Mesenteric fat pad (tissue), 1 donor: Measurements from ENCODE around the gene COL20A1. TPM values are rescaled to one million over a fixed set of nuclear protein-coding genes. Genes with fewer than 3 reads are reported as not detected.
"Not testable (repeated sequence)": the region's sequence is repeated elsewhere in the genome, so short reads cannot be mapped to it uniquely, and the experiment has no call there.

Experiments
- DNase-seq: peaks from one replicate; pipeline ENCODE4 v3.0.0-alpha.2; 2020; ENCODE audit warnings: low spot score
- total RNA-seq: library from RNA; stranded (reverse); fragmentation: NEBNext Ultra II Directional; extraction: Animal tissue kit (Norgen Biotek cat#: 25700); gene quantifications from one replicate; pipeline ENCODE4 v1.2.1, GENCODE V29; 2021
- donor health status: DM: yes; HTN: yes; CAD: no.

Gene COL20A1
- total RNA-seq, 1 donor from 2014 or later = not detected

DNA sequence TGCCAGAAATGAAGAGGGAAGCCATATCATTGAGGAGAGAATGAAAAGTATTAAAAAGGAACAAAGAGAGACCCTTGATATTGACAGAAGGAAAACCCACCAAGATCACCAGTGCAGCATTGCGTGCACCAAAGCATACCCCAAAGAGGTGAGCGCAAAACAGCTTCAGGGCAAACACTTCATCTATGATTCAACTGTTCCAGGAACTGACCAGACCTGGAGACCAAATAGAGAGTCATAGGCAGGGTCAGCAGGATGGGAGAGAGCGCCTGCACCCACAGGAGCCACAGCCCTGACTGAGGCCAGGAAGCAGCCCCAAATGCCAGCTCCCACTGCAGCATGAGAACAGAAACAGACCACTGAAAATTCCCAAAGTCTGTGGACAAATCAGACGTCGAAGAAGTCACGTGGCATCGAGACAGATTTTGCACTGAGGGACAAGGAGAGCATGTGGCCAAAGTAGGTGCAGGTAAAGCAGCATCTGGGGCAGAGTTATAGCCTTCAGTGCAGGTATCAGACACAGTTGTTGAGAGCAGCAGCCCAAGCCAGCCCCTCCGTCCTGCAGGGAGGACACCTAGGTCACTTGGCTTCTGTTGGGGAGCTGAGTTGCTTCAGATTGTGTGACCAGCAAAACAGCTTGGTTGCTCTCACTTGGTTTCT is 38.9 kb downstream of the COL20A1 start:
- no peak for DNase-seq

DNA sequence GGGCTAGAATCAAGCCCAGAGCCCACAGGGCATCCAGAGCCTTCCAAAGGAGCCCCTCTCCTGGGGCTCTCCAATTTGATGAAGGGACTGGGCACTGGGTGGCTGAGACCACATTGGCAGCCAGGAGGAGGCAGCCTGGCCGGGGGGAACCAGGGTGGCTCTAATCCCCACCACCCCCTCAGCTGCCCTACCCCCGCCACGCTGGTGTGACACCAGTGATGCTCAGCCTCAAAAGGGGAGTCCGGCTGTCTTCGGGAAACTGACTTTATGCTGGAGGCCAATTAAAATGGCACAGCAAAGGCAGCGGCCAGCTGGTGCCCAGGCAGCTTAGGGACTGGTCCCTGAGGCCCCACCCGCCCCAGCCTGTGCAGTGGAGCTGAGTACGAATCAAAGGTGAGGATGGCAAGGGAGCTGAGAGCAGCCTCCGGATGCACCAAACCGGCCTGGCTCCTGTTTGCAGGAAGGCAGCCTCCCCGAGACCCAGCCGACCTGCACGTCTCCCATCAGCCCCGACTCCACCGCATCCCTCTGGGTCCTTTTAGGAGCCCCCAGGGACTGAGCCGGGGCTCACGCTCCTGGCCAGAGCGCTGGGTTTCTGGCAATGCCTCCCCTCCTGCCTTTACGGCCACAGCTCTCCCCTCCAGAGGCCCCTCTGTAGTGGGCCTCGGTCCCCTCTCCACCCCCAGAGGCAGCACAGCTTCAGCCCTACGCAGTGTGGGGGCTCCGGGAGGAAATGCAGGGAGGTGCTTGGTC is 39.7 kb downstream of the COL20A1 start:
- no peak for DNase-seq

DNA sequence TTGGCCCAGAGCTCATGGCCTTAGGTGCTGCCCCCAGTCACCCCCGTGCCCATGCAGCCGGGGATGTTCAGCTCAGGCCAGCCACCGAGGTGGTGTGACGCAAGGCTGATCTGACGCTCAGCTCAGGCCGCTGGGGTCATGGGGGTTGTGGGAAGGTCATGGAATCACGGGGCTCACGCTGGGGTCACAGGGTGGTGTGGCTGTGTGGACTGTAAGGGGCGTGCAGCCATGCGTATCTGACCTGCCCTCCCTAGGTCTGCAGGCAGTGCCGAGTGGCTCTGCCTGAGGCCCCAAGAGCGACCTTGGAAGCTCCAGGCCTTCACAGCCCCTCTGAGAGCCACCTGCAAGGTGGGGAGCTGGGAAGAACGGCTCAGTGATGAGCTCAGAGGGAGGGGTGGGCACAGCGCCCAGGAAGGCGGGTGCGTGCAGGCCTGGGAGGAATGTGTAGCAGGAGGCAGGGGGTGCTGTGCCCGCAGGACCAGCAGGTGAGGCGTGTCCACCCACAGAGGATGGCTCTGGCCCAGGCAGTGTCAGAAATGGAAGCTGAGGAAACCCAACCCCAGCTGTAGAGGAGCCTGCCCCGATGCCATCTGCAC is 40.4 kb downstream of the COL20A1 start:
- no peak for DNase-seq

DNA sequence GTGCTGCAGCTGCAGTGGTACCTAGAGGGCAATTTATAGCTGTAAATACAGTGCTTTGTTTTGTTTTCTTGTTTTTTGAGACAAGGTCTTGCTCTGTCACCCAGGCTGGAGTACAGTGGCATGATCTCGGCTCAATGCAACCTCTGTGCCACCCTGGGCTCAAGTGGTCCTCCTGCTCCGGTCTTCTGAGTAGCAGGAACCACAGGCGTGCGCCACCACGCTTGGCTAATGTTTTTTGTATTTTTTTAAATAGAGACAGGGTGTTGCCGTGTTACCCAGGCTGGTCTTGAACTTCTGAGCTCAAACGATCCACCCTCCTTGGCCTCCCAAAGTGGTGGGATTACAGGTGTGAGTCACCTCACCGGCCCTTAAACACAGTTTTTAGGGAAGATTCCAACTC is 41.4 kb downstream of the COL20A1 start:
- DNase-seq = no peak

DNA sequence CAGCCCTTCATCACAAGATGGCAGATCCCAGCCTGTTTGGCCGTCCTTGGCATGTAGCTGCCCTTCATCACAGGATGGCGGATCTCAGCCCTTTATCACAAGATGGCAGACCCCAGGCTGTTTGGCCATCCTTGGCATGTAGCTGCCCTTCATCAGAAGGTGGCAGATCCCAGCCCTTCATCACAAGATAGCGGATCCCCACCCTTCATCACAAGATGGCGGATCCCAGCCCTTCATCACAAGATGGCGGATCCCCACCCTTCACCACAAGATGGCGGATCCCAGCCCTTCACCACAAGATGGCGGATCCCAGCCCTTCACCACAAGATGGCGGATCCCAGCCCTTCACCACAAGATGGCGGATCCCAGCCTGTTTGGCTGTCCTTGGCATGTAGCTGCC is 42.1 kb downstream of the COL20A1 start:
- DNase-seq = not testable (repeated sequence)

DNA sequence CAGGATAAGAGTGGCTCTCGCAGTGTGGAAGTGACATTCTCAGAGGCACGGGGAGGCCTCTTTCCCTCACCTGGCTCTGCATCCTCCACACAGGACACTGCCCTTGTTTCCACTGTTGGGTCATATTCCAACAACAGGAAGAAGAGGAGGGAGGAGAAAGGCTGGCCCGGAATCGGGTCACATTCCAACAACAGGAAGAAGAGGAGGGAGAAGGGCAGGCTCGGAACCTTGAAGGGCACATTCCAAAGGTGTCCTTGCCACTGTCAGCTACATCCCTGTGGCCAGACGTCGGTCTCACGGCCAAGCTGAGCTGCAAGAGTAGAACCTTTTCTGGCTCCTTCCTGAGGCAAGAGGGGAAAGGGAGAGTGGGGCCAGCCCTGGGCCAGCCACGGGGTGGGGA is 42.7 kb downstream of the COL20A1 start:
- DNase-seq = no peak

DNA sequence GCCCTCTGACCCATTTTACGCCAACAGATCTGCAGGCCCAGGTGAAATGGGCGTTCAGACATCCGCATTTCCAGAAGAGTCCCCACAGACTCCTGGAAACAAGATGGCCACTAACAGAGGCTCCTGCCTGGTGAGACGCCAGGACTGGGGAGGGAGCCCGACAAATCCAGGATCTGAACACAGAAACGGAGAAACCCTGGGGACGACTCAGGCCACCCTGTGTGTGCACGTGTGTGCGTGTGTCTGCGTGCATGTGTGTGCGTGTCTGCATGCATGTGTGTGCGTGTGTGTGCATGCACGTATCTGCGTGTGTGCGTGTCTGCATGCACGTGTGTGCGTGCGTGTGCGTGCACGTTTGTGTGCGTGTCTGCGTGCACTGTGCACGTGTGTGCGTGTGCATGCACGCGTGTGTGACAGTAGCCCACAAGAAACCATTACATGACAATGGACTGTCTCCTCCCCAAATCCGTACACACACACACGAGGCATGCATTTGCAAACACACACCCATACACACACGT is 43.3 kb downstream of the COL20A1 start:
- no peak for DNase-seq

DNA sequence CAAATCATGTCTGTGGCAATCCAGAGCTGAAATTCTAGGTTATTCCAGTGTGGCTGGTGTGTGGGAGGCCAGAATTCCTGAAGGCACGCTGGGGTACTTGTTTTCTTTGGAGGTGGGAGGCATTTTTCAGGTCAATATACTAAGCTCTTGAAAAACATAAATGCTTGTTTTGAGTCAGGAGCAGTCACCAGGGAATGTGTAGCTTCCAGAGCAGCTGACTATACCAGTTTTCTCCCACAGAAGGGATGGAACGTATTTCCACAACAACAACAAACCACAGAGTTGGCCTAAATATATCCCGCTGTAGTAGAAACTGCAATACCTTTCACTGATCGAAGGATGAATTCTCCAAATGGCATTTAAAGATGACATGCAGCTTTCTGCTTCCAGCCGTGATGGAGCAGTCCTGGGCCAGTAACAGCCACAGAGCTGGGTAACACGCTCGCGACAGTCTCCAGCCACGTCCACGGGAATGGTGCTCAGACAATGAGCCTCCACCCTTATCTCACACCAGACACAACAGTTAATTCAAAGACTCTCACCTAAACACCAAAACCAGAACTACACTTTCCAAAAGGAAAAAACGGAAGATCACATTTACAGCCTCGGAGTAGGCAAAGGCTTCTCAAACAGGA is 44.9 kb downstream of the COL20A1 start:
- DNase-seq = no peak

DNA sequence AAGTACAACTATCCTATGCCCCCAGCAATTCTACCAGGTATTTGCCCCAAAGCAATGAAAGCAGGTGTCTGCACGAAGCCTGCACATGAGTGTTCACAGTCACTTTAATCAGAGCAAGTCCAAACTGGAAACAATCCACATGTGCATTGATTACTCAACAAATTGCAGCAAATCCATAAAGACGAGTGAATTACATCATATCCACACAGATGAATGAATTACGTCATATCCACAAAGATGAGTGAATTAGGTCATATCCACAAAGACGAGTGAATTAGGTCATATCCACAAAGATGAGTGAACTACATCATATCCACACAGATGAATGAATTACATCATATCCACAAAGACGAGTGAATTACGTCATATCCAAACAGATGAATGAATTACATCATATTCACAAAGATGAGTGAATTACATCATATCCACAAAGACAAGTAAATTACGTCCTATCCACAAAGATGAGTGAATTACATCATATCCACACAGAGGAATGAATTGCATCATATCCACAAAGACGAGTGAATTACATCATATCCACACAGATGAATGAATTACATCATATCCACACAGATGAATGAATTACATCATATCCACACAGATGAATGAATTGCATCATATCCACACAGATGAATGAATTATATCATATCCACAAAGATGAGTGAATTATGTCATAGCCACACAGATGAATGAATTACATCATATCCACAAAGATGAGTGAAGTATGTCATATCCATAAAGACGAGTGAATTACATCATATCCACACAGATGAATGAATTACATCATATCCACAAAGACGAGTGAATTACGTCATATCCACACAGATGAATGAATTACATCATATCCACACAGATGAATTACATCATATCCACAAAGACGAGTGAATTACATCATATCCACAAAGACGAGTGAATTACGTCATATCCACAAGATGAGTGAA is 46.4 kb downstream of the COL20A1 start:
- DNase-seq = not testable (repeated sequence)

DNA sequence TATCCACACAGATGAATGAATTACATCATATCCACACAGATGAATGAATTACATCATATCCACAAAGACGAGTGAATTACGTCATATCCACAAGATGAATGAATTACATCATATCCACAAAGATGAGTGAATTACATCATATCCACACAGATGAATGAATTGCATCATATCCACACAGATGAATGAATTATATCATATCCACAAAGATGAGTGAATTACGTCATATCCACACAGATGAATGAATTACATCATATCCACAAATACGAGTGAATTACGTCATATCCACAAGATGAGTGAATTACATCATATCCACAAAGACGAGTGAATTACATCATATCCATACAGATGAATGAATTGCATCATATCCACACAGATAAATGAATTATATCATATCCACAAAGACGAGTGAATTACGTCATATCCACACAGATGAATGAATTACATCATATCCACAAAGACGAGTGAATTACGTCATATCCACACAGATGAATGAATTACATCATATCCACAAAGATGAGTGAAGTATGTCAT is 47.2 kb downstream of the COL20A1 start:
- not testable (repeated sequence) for DNase-seq

DNA sequence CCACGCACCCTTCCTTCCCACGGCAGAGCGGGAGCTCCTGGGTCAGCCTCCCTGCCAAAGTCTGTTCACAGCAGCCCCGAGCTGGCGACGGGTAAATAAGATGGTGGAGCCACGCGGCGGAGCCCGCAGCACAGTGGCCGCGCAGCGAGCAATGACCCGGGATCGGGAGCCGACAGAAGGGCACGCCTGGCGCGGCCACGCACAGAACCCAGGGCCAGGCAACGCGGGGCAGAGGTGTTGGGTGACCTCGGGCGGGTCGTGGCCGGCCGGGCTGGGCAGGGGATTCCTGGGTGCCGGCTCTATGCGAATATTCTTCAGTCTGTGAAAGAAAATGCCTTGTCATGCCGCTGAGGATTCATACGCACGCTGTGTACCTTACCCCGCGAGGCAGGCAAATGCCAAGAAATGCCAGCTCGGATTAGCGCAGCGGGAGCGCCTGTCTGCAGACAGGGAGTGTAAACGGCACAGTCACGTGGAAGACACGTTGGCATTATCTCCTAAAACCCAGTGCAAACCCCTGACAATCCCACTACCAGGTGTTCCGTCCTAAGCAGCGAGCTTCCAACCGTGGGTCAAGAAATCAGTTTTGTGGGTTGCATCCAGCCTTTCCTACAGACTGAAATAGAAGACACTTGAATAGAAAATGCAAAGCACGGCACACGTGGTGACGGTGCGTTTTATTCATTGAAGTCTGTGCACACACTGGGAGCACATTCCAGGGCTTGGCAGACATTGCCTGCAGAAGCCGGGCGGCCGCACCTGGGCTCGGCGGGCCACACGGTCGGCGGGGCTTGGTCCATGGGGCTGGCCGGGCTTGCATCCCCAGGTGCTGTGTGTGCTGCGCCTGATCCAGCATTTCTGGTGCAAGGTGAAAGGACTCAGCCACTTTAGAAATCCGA is 49.8 kb downstream of the COL20A1 start:
- DNase-seq = no peak

DNA sequence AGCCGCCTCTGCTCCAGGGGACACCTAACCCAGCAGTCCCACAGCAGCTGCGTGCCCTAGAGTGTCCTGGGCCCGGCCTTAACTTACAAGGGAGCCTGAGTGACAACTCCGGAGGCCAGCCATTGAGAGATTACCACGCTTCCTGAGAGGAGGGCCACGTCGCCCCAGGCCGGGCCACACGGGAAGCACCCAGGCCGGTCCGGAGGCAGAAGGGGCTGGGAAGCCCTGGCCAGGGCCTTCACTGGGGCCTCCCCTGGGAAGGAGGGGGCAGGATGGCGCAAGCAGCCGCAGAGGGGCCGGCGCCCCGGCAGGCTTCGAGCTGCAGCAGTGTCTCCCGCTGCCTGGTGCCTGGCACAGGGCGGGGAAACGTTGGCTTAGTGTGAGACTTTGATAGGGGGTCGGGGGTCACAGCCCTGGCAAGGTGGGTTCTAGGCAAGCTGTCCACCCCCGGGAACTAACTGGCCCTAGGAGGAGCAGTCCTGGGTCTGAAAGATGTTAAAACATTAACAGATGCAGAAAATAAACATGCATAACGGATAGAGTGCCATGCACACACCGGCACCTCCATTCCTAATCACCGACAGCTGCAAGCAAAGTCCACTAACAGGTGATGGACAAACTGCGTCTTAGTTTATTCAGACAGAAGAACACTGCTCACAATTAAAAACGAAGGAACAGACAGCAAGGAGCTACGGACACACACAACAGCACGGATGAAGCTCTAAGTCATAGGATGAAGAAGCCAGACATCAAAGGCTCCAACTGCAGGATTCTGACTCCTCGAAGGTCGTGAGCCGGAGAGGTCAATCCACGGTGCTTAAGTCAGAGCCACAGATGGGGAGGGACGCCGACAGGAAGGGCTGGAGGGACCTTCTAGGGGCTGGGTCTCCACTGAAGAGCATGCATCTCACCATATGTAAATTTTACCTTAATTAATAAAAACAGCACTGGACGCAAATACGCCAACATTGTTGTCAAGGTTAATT is 50.8 kb downstream of the COL20A1 start:
- DNase-seq = no peak

DNA sequence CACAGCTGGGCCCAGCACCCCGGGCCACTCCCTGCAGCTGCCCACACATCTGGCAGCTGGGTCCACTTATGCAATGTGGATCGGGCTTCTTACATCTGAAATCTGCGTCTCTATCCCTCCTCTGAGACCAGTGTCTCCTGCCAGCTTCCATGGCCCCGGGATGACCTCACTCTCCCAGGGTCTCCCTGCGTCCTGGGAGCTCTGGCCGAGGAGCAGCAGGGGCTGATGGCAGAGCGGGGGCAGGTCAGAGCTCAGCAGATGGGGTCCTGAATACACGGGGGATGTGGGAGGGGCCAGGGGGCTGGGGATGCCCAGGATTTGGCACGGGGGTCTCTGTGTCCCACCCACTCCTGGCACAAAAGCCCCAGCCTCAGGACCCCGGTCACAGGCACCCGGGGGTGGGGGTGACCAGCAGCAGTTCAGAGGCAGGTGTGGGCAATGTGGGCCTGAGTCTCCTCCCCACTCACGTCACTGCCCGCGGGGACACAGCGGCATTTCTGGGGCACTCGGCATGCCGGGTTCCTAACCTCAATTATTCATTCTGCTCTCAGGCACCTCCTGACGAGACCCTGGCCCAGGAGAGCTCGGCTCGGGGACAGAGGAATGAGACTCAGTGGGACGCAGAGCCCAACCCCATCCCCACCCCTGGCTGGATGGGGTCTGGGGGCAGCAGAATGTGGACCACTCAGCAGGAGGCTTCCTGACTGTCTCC is 51.8 kb downstream of the COL20A1 start:
- DNase-seq = no peak

DNA sequence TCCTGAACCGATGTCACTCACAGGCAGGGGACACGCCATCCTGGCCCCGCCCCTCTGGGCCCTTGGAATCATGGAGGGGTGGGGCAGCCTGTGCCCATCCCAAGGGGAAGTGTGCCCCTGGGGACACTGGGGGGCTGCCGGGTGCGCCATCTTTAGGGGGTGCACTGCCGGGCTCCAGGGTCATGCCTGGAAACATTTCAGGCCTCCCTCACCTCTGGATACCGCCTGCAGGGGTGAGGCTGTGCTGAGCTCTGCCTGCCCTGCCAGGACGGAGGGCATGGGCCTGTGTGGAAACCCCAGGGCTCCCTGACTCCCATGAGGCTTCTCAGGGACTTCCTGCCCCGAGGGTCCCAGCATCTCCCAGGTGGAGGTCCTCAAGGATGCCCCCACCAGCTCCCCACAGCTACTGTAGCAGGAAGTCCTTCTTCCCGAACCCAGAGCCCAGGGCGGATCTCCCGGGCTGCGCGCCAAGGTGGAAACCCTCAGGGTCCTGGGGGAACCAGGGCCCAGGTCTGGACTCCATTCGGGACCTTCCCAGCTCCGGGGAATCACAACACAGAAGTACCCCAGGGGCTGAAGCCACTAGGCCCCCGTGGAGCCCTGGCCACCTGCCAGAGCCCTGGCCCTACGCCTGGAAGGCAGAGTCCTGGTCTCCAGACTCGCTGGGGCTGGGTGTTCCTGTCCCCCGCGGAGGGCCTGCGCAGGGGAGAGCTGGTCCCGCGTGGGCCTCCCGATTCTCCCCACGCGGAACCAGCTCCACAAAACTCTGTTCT is 52.5 kb downstream of the COL20A1 start:
- no peak for DNase-seq

DNA sequence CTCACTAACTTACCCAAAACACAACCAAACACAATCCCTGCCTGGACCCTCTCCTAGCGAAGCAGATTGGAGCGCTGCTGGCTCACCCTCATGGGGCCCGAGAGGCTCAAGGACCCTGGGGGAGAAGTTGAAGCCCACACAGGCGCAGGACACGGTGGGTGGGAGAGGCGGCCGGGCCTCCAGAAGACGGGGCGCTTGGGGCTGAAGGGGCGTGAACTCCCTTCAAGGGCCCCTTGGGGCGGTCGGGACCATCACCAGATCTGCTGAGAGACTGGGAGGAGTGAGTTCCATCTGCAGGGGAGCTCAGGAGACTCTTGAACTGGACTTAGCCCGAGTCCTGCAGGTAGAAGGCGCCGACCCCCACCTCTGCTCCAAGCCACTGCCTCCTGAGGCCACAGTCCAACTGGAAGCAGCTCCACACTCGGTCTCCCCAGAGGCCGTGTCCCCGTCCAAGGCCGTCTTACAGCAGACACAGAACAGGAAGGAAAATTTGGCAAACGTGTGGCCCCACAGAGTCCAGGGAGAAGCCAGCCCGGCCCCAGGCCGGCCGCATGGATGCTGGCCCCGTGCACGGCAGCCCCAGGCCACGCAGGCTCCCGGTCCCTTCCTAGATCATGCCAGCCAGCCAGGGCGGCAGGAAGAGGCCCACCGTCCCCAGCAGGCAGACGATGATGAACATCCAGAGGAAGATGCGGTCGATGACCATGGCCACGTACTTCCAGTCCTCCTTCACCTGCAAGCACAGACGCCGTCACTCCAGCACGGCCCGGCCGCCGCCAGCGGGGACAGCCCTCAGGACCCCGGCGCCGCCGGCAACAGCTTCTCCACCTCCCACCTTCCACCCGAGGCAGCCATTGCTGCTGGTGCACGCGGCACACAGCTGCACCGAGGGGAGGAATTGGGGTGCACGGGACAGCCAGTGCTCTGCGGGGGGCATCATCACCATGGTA is 53.4 kb downstream of the COL20A1 start:
- DNase-seq = no peak
